ENCODE results near the gene ODF2L. TPM values are rescaled to one million over a fixed set of nuclear protein-coding genes. Genes with fewer than 3 reads are reported as not detected.

The ODF2L gene
- total RNA-seq, 1 donor from 2014 or later = 40.5 TPM

DNA sequence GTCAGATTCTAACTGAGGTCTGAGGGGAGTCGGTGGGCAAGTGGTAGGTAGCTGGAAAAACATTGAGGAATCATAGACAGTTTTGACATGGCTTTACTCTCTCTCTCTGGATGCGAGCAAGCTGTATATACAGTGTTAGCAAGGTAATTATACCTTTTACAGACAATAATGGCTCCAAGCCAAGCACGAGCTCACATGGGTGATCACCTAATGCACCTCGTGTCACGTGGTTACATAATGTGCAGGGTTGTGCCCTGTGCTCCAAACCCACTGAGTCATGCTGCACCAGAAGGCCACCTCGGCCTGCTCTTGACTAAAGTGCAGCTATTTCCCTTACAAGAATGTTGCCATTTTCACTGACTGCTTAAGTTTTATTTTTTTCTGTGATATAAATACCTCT is 20.2 kb upstream of the ODF2L start:
- TF ChIP-seq POLR2AphosphoS5 (IDR thresholded peaks at IDR 0.05; ENCODE audit: insufficient read depth in 1 of 2, low read depth in 1 of 2) = peak in 1 of 2 donors; percentile 24
- TF ChIP-seq, protein P1, sequence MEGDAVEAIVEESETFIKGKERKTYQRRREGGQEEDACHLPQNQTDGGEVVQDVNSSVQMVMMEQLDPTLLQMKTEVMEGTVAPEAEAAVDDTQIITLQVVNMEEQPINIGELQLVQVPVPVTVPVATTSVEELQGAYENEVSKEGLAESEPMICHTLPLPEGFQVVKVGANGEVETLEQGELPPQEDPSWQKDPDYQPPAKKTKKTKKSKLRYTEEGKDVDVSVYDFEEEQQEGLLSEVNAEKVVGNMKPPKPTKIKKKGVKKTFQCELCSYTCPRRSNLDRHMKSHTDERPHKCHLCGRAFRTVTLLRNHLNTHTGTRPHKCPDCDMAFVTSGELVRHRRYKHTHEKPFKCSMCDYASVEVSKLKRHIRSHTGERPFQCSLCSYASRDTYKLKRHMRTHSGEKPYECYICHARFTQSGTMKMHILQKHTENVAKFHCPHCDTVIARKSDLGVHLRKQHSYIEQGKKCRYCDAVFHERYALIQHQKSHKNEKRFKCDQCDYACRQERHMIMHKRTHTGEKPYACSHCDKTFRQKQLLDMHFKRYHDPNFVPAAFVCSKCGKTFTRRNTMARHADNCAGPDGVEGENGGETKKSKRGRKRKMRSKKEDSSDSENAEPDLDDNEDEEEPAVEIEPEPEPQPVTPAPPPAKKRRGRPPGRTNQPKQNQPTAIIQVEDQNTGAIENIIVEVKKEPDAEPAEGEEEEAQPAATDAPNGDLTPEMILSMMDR (IDR thresholded peaks at IDR 0.05) = no peak
- intact Hi-C loops (cut with DNase I) = no loop called here
- Histone ChIP-seq H3K4me3 (no peak overlapping the region), H3K27me3 (no peaks in the 10 kb centered on the region), H3K36me3 (no peaks in the 10 kb centered on the region), H3K27ac (no peak overlapping the region), H3K9me3 (no peaks in the 10 kb centered on the region), H3K4me1 (peaks cover 7% of the 10 kb centered on the region)
- no peak for DNase-seq (ENCODE audit: extremely low spot score in 2 of 2)

DNA sequence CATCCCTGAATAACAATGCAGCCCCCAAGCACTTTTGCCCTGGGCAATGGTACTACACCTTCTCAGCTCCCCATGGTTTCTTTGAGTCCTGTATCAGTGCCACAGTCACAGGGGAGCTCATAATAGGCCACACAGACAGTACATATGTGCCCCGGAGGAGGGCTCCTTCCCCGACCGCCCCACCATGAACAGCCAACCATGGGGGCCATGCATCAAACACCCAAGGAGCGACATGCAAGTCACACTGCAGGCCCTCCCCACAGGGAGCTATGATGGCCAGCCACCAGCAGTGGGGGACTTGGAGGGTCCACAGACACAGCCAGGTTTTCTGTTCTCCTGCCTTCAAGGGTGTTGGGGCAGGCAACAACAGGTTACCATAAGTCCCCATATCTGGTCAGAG is 14.8 kb upstream of the ODF2L start:
- H3K27ac ChIP-seq = no peak overlapping the region
- DNase-seq (ENCODE audit: extremely low spot score in 2 of 2) = no peak
- no peaks in the 10 kb centered on the region for H3K9me3 ChIP-seq
- H3K4me3 ChIP-seq = no peak overlapping the region
- H3K4me1 ChIP-seq = no peaks in the 10 kb centered on the region
- no peaks in the 10 kb centered on the region for H3K36me3 ChIP-seq
- TF ChIP-seq POLR2A (IDR thresholded peaks at IDR 0.05) (no peak), POLR2AphosphoS5 (IDR thresholded peaks at IDR 0.05; ENCODE audit: insufficient read depth in 1 of 2, low read depth in 1 of 2) (no peak)
- TF ChIP-seq, protein P1 (IDR thresholded peaks at IDR 0.05) = no peak
- intact Hi-C loops (cut with DNase I) = no loop called here
- H3K27me3 ChIP-seq = no peaks in the 10 kb centered on the region

DNA sequence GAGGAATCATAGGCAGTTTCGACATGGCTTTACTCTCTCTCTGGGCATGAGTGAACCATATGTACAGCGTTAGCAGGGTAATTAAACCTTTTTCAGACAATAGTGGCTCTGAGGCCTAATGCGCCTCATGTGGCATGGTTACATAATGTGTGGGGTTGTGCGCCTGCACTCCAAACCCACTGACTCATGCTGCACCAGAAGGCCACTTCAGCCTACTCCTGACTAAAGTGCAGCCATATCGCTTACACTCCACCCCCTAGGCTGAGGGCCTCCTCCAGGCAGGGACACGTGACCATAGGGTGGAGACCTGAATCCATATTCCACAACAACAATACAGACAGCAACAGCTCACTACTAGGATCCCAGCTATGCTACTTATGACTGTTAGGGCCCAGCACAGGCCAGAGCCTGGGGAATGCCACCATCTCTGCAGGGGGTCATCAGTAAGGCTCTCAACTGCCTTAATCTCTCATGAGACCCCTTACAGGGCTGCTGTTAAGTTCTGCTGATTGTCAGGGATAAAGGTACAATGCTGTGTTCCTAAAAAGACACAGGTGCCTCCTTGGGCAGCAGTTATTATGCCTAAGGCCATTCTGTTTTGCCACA is 13.4 kb upstream of the ODF2L start:
- H3K4me1 ChIP-seq = no peaks in the 10 kb centered on the region
- TF ChIP-seq, protein P1 (IDR thresholded peaks at IDR 0.05) = no peak
- TF ChIP-seq POLR2A (IDR thresholded peaks at IDR 0.05) (no peak), POLR2AphosphoS5 (IDR thresholded peaks at IDR 0.05; ENCODE audit: insufficient read depth in 1 of 2, low read depth in 1 of 2) (no peak)
- no peaks in the 10 kb centered on the region for H3K9me3 ChIP-seq
- H3K4me3 ChIP-seq = no peak overlapping the region
- intact Hi-C loops (cut with DNase I) = no loop called here
- no peaks in the 10 kb centered on the region for H3K27me3 ChIP-seq
- no peak overlapping the region for H3K27ac ChIP-seq
- DNase-seq (ENCODE audit: extremely low spot score in 2 of 2) = no peak
- H3K36me3 ChIP-seq = no peaks in the 10 kb centered on the region

DNA sequence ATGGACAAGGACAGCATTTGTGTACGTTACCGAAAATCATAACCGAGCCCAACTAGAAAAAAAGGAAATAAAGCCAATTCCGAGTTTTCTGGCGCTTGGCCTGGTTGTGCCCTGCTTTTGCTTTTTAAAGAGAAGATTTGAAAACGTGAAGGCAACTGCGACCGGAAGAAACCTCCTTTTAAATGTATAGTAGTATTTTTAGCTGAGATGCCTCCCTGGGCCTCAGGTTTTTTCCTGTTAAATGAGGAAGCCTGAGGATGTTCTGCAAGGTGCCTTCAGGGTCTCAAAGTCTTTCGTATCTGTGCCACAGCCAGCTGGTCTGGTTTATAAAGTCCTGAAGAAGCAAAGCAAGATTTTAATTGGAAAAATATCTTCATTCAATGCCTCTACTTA is 371 bp upstream of the ODF2L start:
- H3K27me3 ChIP-seq = no peaks in the 10 kb centered on the region
- DNase-seq (ENCODE audit: extremely low spot score in 2 of 2) = no peak
- H3K27ac ChIP-seq = peak overlapping the region; percentile 80
- TF ChIP-seq POLR2AphosphoS5 (IDR thresholded peaks at IDR 0.05; ENCODE audit: insufficient read depth in 1 of 2, low read depth in 1 of 2) = no peak
- no peak for TF ChIP-seq POLR2A (IDR thresholded peaks at IDR 0.05)
- TF ChIP-seq, protein P1 (IDR thresholded peaks at IDR 0.05) = no peak
- H3K36me3 ChIP-seq = no peaks in the 10 kb centered on the region
- intact Hi-C loops (cut with DNase I) = loop anchor here (10.0 kb wide), 1 partner anchor 108 kb away; no protein-coding TSS in a partner anchor
- H3K9me3 ChIP-seq = no peaks in the 10 kb centered on the region
- H3K4me1 ChIP-seq = peaks cover 26% of the 10 kb centered on the region
- H3K4me3 ChIP-seq = peak overlapping the region; percentile 88 to 98

DNA sequence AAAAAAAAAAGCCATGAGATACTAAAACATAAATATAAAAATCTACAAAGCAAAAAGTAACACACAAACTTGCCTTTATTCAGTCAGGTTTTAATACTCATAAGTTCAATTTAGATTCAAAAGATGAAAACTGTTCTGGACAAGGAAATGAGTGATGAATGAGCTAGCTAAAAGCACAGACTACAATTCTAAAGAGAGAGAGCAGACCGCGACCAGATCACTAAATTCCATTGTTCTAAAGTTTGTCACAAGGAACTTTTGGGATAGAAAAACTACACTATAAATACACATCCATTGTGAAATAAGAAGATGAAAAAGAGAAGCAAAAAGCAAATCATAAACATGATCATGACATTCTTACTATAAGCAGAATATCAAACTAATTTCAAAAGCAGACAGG is 1.7 kb downstream of the ODF2L start:
- Histone ChIP-seq H3K27me3 (no peaks in the 10 kb centered on the region), H3K4me3 (no peak overlapping the region), H3K27ac (no peak overlapping the region), H3K4me1 (peaks cover 26% of the 10 kb centered on the region), H3K36me3 (no peaks in the 10 kb centered on the region), H3K9me3 (no peaks in the 10 kb centered on the region)
- intact Hi-C loops (cut with DNase I) = loop anchor here (10.0 kb wide), 1 partner anchor 110 kb away; no protein-coding TSS in a partner anchor
- TF ChIP-seq POLR2AphosphoS5 (IDR thresholded peaks at IDR 0.05; ENCODE audit: insufficient read depth in 1 of 2, low read depth in 1 of 2) (no peak), POLR2A (IDR thresholded peaks at IDR 0.05) (no peak)
- TF ChIP-seq, protein P1 (IDR thresholded peaks at IDR 0.05) = no peak
- no peak for DNase-seq (ENCODE audit: extremely low spot score in 2 of 2)
